ENCODE results near the gene LRRC40. TPM values are rescaled to one million over a fixed set of nuclear protein-coding genes. Genes with fewer than 3 reads are reported as not detected.

The LRRC40 gene
- polyA plus RNA-seq, 3 donors, result 4.3 to 6.3 (median 5.0) TPM

- Histone ChIP-seq H3K9me3 (replicated peaks in 1 of 2; ENCODE audit: control insufficient read depth in 1 of 2, insufficient read depth in 1 of 2, low read length in 2 of 2) (no peaks in the 10 kb centered on the region), H3K79me2 (ENCODE audit: insufficient read depth, low read length) (no peaks in the 10 kb centered on the region), H3K4me2 (replicated peaks; ENCODE audit: extremely low read depth, low read length, poor library complexity, severe bottlenecking) (no peak overlapping the region), H4K20me1 (ENCODE audit: insufficient read depth, low read length) (no peaks in the 10 kb centered on the region), H2AFZ (ENCODE audit: insufficient read depth, low read depth, low read length, poor library complexity, severe bottlenecking) (no peak overlapping the region), H3K36me3 (replicated peaks in 1 of 2; ENCODE audit: control insufficient read depth in 1 of 2, insufficient read depth in 2 of 2, low read length in 2 of 2) (peaks cover 10 to 55% of the 10 kb centered on the region in 2 donors), H3K9ac (ENCODE audit: insufficient read depth, low read length, poor library complexity, severe bottlenecking) (no peak overlapping the region), H3K4me3 (replicated peaks in 1 of 3; ENCODE audit: low read depth in 2 of 3, low read length in 3 of 3) (no peak overlapping the region), H3K27me3 (ENCODE audit: control insufficient read depth in 2 of 2, insufficient read depth in 2 of 2, low read length in 2 of 2) (no peaks in the 10 kb centered on the region), H3K27ac (ENCODE audit: low read depth in 1 of 2, low read length in 2 of 2) (no peak overlapping the region), H3K4me1 (ENCODE audit: control insufficient read depth in 1 of 2, insufficient read depth in 2 of 2, low read length in 2 of 2) (no peaks in the 10 kb centered on the region)
- intact Hi-C loops (cut with micrococcal nuclease), result no loop called here
- H3K4me3 Mint-ChIP-seq, result no peak overlapping the region
- peaks cover 0 to 2% (median 0%) of the 10 kb centered on the region in 7 donors for H3K9me3 Mint-ChIP-seq
- DNase-seq, result no peak
- H3K27ac Mint-ChIP-seq, result no peak overlapping the region
- TF ChIP-seq, protein P1, sequence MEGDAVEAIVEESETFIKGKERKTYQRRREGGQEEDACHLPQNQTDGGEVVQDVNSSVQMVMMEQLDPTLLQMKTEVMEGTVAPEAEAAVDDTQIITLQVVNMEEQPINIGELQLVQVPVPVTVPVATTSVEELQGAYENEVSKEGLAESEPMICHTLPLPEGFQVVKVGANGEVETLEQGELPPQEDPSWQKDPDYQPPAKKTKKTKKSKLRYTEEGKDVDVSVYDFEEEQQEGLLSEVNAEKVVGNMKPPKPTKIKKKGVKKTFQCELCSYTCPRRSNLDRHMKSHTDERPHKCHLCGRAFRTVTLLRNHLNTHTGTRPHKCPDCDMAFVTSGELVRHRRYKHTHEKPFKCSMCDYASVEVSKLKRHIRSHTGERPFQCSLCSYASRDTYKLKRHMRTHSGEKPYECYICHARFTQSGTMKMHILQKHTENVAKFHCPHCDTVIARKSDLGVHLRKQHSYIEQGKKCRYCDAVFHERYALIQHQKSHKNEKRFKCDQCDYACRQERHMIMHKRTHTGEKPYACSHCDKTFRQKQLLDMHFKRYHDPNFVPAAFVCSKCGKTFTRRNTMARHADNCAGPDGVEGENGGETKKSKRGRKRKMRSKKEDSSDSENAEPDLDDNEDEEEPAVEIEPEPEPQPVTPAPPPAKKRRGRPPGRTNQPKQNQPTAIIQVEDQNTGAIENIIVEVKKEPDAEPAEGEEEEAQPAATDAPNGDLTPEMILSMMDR (IDR thresholded peaks at IDR 0.05), result no peak
- peaks cover 0 to 2% (median 0%) of the 10 kb centered on the region in 3 donors for H3K27me3 Mint-ChIP-seq (ENCODE audit: low read depth in 3 of 3)
- H3K4me1 Mint-ChIP-seq, result no peaks in the 10 kb centered on the region
- peaks cover 38 to 47% of the 10 kb centered on the region in 2 donors for H3K36me3 Mint-ChIP-seq
These were observed 37.1 kb downstream of the LRRC40 start for GRCh38 chr1:70168283-70168682.

DNA sequence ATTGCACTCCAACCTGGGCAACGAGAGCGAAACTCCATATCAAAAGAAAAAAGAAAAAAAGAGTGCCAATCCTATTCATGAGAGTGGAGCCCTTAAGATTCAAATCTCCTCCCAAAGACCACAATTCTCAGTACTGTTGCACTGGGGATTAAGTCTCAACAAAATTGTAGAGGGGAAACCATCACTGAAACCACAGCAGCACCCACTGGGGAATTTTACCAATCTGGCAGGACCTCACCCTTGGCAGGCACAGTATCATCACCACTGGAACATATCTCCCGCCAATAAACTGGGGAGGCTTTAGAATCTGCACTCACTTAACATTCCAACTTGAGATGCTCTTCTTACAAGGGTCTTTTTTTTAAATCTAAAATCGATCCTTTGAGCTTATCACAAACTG, 41.0 kb downstream of the LRRC40 start:
- Mint-ChIP-seq H3K4me1 (no peaks in the 10 kb centered on the region), H3K36me3 (peaks cover 40 to 57% of the 10 kb centered on the region in 2 donors), H3K27me3 (ENCODE audit: low read depth in 3 of 3) (no peaks in the 10 kb centered on the region), H3K4me3 (no peak overlapping the region), H3K27ac (no peak overlapping the region), H3K9me3 (peaks cover 0 to 2% (median 2%) of the 10 kb centered on the region in 7 donors)
- no peak for DNase-seq
- H4K20me1 ChIP-seq (ENCODE audit: insufficient read depth, low read length), result no peaks in the 10 kb centered on the region
- WGBS (ENCODE audit: insufficient coverage), result 100% methylated on average over 2 of the region's 4 CpGs
- no peak overlapping the region for H3K27ac ChIP-seq (ENCODE audit: low read depth in 1 of 2, low read length in 2 of 2)
- no peaks in the 10 kb centered on the region for H3K9me3 ChIP-seq (replicated peaks in 1 of 2; ENCODE audit: control insufficient read depth in 1 of 2, insufficient read depth in 1 of 2, low read length in 2 of 2)
- no peak overlapping the region for H3K9ac ChIP-seq (ENCODE audit: insufficient read depth, low read length, poor library complexity, severe bottlenecking)
- TF ChIP-seq, protein P1 (IDR thresholded peaks at IDR 0.05), result no peak
- H3K36me3 ChIP-seq (replicated peaks in 1 of 2; ENCODE audit: control insufficient read depth in 1 of 2, insufficient read depth in 2 of 2, low read length in 2 of 2), result peaks cover 2 to 42% of the 10 kb centered on the region in 2 donors
- H2AFZ ChIP-seq (ENCODE audit: insufficient read depth, low read depth, low read length, poor library complexity, severe bottlenecking), result no peak overlapping the region
- no peaks in the 10 kb centered on the region for H3K27me3 ChIP-seq (ENCODE audit: control insufficient read depth in 2 of 2, insufficient read depth in 2 of 2, low read length in 2 of 2)
- intact Hi-C loops (cut with micrococcal nuclease), result no loop called here
- H3K79me2 ChIP-seq (ENCODE audit: insufficient read depth, low read length), result no peaks in the 10 kb centered on the region
- H3K4me1 ChIP-seq (ENCODE audit: control insufficient read depth in 1 of 2, insufficient read depth in 2 of 2, low read length in 2 of 2), result no peaks in the 10 kb centered on the region
- H3K4me3 ChIP-seq (replicated peaks in 1 of 3; ENCODE audit: low read depth in 2 of 3, low read length in 3 of 3), result no peak overlapping the region
- H3K4me2 ChIP-seq (replicated peaks; ENCODE audit: extremely low read depth, low read length, poor library complexity, severe bottlenecking), result no peak overlapping the region
